SH-SY5Y (cell line): Measurements from ENCODE around the gene P3H2.

Experiments
- GATA2 ChIP-seq: IDR thresholded peaks from 2 replicates; pipeline ENCODE4 v1.6.1; 2011; ENCODE audit warnings: mild to moderate bottlenecking, low read depth, low read length
- GATA3 ChIP-seq: IDR thresholded peaks from 2 replicates; pipeline ENCODE4 v1.6.1; 2011; ENCODE audit warnings: low read depth, mild to moderate bottlenecking, low read length, moderate library complexity

- TF ChIP-seq GATA2 (no peak), GATA3 (no peak)
These were observed 132.4 kb downstream of the P3H2 start for GRCh38 chr3:189988322-189988721.
